ENCODE results near the gene ZNF598.

GRCh38 chr16:2025878-2026460, 16.3 kb upstream of the ZNF598 start:
- TF ChIP-seq YY1 (IDR thresholded peaks at IDR 0.05; ENCODE audit: insufficient read depth, insufficient read length) (no peak), SUZ12 (IDR thresholded peaks at IDR 0.05; ENCODE audit: extremely low read depth, insufficient read depth, insufficient read length) (no peak), ZNF274 (IDR thresholded peaks at IDR 0.05; ENCODE audit: low read depth, low read length) (no peak)
